ENCODE measurements around the gene PALB2.

The PALB2 gene

GRCh38 chr16:23670137-23670776 is 29.1 kb upstream of the PALB2 start:
- no peaks in the 10 kb centered on the region for H3K36me3 ChIP-seq (ENCODE audit: control insufficient read depth, insufficient read depth, low read length)

GRCh38 chr16:23668873-23669272 is 27.8 kb upstream of the PALB2 start:
- no peaks in the 10 kb centered on the region for H3K36me3 ChIP-seq (ENCODE audit: control insufficient read depth, insufficient read depth, low read length)

More at GRCh38 chr16:23670137-23670776, 29.1 kb upstream of the PALB2 start:
- H3K9me3 ChIP-seq (ENCODE audit: control insufficient read depth, low read length), result no peaks in the 10 kb centered on the region
- peaks cover 19% of the 10 kb centered on the region for H3K4me1 ChIP-seq (ENCODE audit: control insufficient read depth, insufficient read depth, low read length)
- no peak overlapping the region for H3K9ac ChIP-seq (ENCODE audit: low read length)
- no peaks in the 10 kb centered on the region for H3K27me3 ChIP-seq (ENCODE audit: control insufficient read depth, insufficient read depth, low read length)
- peak overlapping the region; percentile 16 for H3K4me3 ChIP-seq (ENCODE audit: low read length)

GRCh38 chr16:23668225-23668624 is 27.1 kb upstream of the PALB2 start:
- H3K36me3 ChIP-seq (ENCODE audit: control insufficient read depth, insufficient read depth, low read length), result no peaks in the 10 kb centered on the region

More at GRCh38 chr16:23668873-23669272, 27.8 kb upstream of the PALB2 start:
- peaks cover 19% of the 10 kb centered on the region for H3K4me1 ChIP-seq (ENCODE audit: control insufficient read depth, insufficient read depth, low read length)
- H3K9me3 ChIP-seq (ENCODE audit: control insufficient read depth, low read length), result no peaks in the 10 kb centered on the region
- H3K4me3 ChIP-seq (ENCODE audit: low read length), result no peak overlapping the region
- H3K9ac ChIP-seq (ENCODE audit: low read length), result no peak overlapping the region
- no peaks in the 10 kb centered on the region for H3K27me3 ChIP-seq (ENCODE audit: control insufficient read depth, insufficient read depth, low read length)

GRCh38 chr16:23667355-23667659 is 26.2 kb upstream of the PALB2 start:
- no peaks in the 10 kb centered on the region for H3K36me3 ChIP-seq (ENCODE audit: control insufficient read depth, insufficient read depth, low read length)
- H3K4me1 ChIP-seq (ENCODE audit: control insufficient read depth, insufficient read depth, low read length), result peaks cover 19% of the 10 kb centered on the region
- H3K9me3 ChIP-seq (ENCODE audit: control insufficient read depth, low read length), result no peaks in the 10 kb centered on the region
- H3K9ac ChIP-seq (ENCODE audit: low read length), result no peak overlapping the region
- no peak overlapping the region for H3K4me3 ChIP-seq (ENCODE audit: low read length)
- H3K27me3 ChIP-seq (ENCODE audit: control insufficient read depth, insufficient read depth, low read length), result no peaks in the 10 kb centered on the region

More at GRCh38 chr16:23668225-23668624, 27.1 kb upstream of the PALB2 start:
- Histone ChIP-seq H3K9me3 (ENCODE audit: control insufficient read depth, low read length) (no peaks in the 10 kb centered on the region), H3K4me3 (ENCODE audit: low read length) (no peak overlapping the region), H3K9ac (ENCODE audit: low read length) (no peak overlapping the region), H3K27me3 (ENCODE audit: control insufficient read depth, insufficient read depth, low read length) (no peaks in the 10 kb centered on the region), H3K4me1 (ENCODE audit: control insufficient read depth, insufficient read depth, low read length) (peaks cover 19% of the 10 kb centered on the region)

GRCh38 chr16:23666571-23667354 is 25.7 kb upstream of the PALB2 start:
- Histone ChIP-seq H3K36me3 (ENCODE audit: control insufficient read depth, insufficient read depth, low read length) (no peaks in the 10 kb centered on the region), H3K4me1 (ENCODE audit: control insufficient read depth, insufficient read depth, low read length) (peaks cover 19% of the 10 kb centered on the region), H3K4me3 (ENCODE audit: low read length) (no peak overlapping the region), H3K9me3 (ENCODE audit: control insufficient read depth, low read length) (no peaks in the 10 kb centered on the region), H3K9ac (ENCODE audit: low read length) (no peak overlapping the region), H3K27me3 (ENCODE audit: control insufficient read depth, insufficient read depth, low read length) (no peaks in the 10 kb centered on the region)

GRCh38 chr16:23663918-23664317 is 22.8 kb upstream of the PALB2 start:
- no peaks in the 10 kb centered on the region for H3K9me3 ChIP-seq (ENCODE audit: control insufficient read depth, low read length)
- H3K9ac ChIP-seq (ENCODE audit: low read length), result no peak overlapping the region
- H3K4me1 ChIP-seq (ENCODE audit: control insufficient read depth, insufficient read depth, low read length), result no peaks in the 10 kb centered on the region
- no peaks in the 10 kb centered on the region for H3K27me3 ChIP-seq (ENCODE audit: control insufficient read depth, insufficient read depth, low read length)
- no peak overlapping the region for H3K4me3 ChIP-seq (ENCODE audit: low read length)
- peaks cover 3% of the 10 kb centered on the region for H3K36me3 ChIP-seq (ENCODE audit: control insufficient read depth, insufficient read depth, low read length)

GRCh38 chr16:23651943-23652468 is 10.9 kb upstream of the PALB2 start:
- H3K9me3 ChIP-seq (ENCODE audit: control insufficient read depth, low read length), result no peaks in the 10 kb centered on the region
- no peak overlapping the region for H3K4me3 ChIP-seq (ENCODE audit: low read length)
- no peaks in the 10 kb centered on the region for H3K36me3 ChIP-seq (ENCODE audit: control insufficient read depth, insufficient read depth, low read length)
- H3K4me1 ChIP-seq (ENCODE audit: control insufficient read depth, insufficient read depth, low read length), result no peaks in the 10 kb centered on the region
- no peak overlapping the region for H3K9ac ChIP-seq (ENCODE audit: low read length)
- no peaks in the 10 kb centered on the region for H3K27me3 ChIP-seq (ENCODE audit: control insufficient read depth, insufficient read depth, low read length)

DNA sequence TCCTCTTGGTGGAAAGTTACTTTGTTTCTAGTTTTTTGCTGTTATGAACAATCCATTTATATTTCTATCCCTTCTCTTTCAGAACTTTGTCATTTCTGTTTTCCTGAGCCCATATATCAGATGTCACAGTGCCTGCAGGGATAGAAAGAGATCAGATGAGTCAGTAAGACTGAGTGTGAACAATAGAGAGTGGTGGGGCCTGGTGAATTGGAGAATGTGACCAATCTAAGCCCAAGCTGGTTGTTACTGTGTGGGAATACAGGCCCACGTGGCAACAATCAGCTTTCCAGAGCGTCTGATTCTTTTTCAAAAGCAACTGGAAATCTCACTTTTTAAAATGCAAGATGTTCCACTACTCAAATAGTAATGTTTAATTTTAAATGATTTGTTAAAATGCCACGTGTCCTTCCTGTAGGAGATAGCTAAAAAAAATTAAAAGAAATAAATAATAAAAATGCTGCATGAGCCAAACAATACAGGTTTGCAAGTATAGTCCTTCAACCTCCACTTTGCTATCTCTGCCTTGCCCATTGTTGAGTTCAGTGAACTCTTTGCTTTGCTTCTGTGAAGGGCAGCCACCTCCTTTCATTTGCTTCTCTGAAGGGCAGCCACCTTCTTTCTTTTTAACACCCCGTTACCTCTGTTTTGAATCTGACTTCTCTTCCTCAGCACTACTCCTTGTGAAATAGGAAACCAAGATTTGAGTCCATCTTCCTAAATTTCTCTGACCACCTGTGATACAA is 9.7 kb upstream of the PALB2 start:
- no peak overlapping the region for H3K9ac ChIP-seq (ENCODE audit: low read length)
- no peaks in the 10 kb centered on the region for H3K9me3 ChIP-seq (ENCODE audit: control insufficient read depth, low read length)
- no peaks in the 10 kb centered on the region for H3K4me1 ChIP-seq (ENCODE audit: control insufficient read depth, insufficient read depth, low read length)
- H3K36me3 ChIP-seq (ENCODE audit: control insufficient read depth, insufficient read depth, low read length), result no peaks in the 10 kb centered on the region
- no peaks in the 10 kb centered on the region for H3K27me3 ChIP-seq (ENCODE audit: control insufficient read depth, insufficient read depth, low read length)
- no peak overlapping the region for H3K4me3 ChIP-seq (ENCODE audit: low read length)

GRCh38 chr16:23642246-23642774 is 1.2 kb upstream of the PALB2 start:
- H3K9ac ChIP-seq (ENCODE audit: low read length), result peak overlapping the region; percentile 98
- H3K4me1 ChIP-seq (ENCODE audit: control insufficient read depth, insufficient read depth, low read length), result peaks cover 5% of the 10 kb centered on the region
- no peaks in the 10 kb centered on the region for H3K36me3 ChIP-seq (ENCODE audit: control insufficient read depth, insufficient read depth, low read length)
- H3K9me3 ChIP-seq (ENCODE audit: control insufficient read depth, low read length), result no peaks in the 10 kb centered on the region
- no peaks in the 10 kb centered on the region for H3K27me3 ChIP-seq (ENCODE audit: control insufficient read depth, insufficient read depth, low read length)
- H3K4me3 ChIP-seq (ENCODE audit: low read length), result no peak overlapping the region

DNA sequence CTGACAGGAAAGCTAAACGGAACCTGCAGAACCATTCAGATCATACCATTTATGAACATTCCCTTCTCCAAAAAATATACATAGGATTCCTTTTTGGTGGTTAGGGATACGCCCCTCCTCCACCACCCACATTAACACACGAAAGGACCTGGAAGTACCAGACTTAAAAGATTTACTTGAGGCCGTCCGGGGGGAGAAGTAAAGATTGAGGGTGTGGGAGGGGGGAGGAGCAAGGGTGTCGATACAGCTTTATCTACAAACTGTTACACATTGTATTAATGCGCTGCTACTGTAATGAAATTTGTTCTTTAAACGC is 537 bp downstream of the PALB2 start:
- Histone ChIP-seq H3K4me1 (ENCODE audit: control insufficient read depth, insufficient read depth, low read length) (peaks cover 5% of the 10 kb centered on the region), H3K36me3 (ENCODE audit: control insufficient read depth, insufficient read depth, low read length) (no peaks in the 10 kb centered on the region), H3K9ac (ENCODE audit: low read length) (peak overlapping the region; percentile 98), H3K27me3 (ENCODE audit: control insufficient read depth, insufficient read depth, low read length) (no peaks in the 10 kb centered on the region), H3K9me3 (ENCODE audit: control insufficient read depth, low read length) (no peaks in the 10 kb centered on the region), H3K4me3 (ENCODE audit: low read length) (peak overlapping the region; percentile 97)

DNA sequence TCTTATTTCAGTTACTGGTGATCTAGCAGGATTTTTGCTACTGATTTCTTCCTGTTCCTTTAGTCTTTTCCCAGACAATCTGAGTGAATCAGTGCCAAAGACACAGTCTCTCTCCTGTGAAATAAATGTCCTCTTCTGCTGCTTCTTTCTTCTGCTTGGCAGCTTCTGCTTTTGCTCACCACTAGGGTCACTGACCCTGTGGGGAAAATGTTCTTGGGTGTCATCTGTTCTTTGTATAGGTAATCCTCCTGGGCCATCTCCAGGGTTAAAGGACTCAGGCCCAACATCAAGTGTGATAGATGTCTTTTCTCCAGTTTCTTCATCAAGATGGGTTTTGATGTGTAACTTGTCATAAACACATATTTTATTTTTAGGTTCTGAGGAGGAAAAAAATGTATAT is 5.2 kb downstream of the PALB2 start:
- Histone ChIP-seq H3K27me3 (ENCODE audit: control insufficient read depth, insufficient read depth, low read length) (no peaks in the 10 kb centered on the region), H3K9me3 (ENCODE audit: control insufficient read depth, low read length) (no peaks in the 10 kb centered on the region), H3K36me3 (ENCODE audit: control insufficient read depth, insufficient read depth, low read length) (no peaks in the 10 kb centered on the region), H3K4me3 (ENCODE audit: low read length) (no peak overlapping the region), H3K9ac (ENCODE audit: low read length) (no peak overlapping the region), H3K4me1 (ENCODE audit: control insufficient read depth, insufficient read depth, low read length) (peaks cover 5% of the 10 kb centered on the region)
